Liver (tissue), 9 donors: ENCODE results near the gene ARNT2. TPM values are rescaled to one million over a fixed set of nuclear protein-coding genes. Genes with fewer than 3 reads are reported as not detected.

ENCODE experiments used
- DNase-seq: peaks from one replicate; pipeline ENCODE4 v3.0.0-alpha.2; 2017; ENCODE audit warnings: low spot score
- H3K27ac ChIP-seq, 2 donors: one replicate each; pipeline ENCODE4 v1.7.0; 2013; ENCODE audit warnings: inconsistent platforms in 2 of 2, low read length in 2 of 2, control low read depth in 1 of 2, low read depth in 1 of 2, mild to moderate bottlenecking in 1 of 2
- H3K27me3 ChIP-seq, 4 donors: one replicate each; pipeline versions ENCODE4 v1.6.1 to v1.7.0; 2013; ENCODE audit warnings: low read length in 3 of 4, inconsistent platforms in 1 of 4, mild to moderate bottlenecking in 1 of 4, moderate library complexity in 1 of 4; ENCODE audit not compliant: control insufficient read depth in 4 of 4, insufficient read depth in 4 of 4
- H3K36me3 ChIP-seq, 4 donors: one replicate each; pipeline versions ENCODE4 v1.6.1 to v1.7.0; 2013; ENCODE audit warnings: low read length in 3 of 4, mild to moderate bottlenecking in 3 of 4, low read depth in 1 of 4, moderate library complexity in 1 of 4; ENCODE audit not compliant: control insufficient read depth in 4 of 4, insufficient read depth in 3 of 4
- H3K4me1 ChIP-seq, 4 donors: one replicate each; pipeline versions ENCODE4 v1.6.1 to v1.7.0; 2013; ENCODE audit warnings: low read length in 3 of 4, mild to moderate bottlenecking in 3 of 4, moderate library complexity in 1 of 4; ENCODE audit not compliant: control insufficient read depth in 4 of 4, insufficient read depth in 4 of 4
- H3K4me3 ChIP-seq, 3 donors: one replicate each; pipeline versions ENCODE4 v1.6.1 to v1.7.0; 2013; ENCODE audit warnings: low read length in 3 of 3, control low read depth in 1 of 3, low read depth in 1 of 3, mild to moderate bottlenecking in 1 of 3
- H3K9ac ChIP-seq, 2 donors: one replicate each; pipeline ENCODE4 v1.7.0; 2013; ENCODE audit warnings: low read length in 2 of 2, mild to moderate bottlenecking in 2 of 2, moderate library complexity in 2 of 2, control low read depth in 1 of 2, low read depth in 1 of 2
- H3K9me3 ChIP-seq, 4 donors: one replicate each; pipeline versions ENCODE4 v1.6.1 to v1.7.0; 2013; ENCODE audit warnings: low read length in 3 of 4; ENCODE audit not compliant: control insufficient read depth in 4 of 4
- EGR1 ChIP-seq, 2 donors: IDR thresholded peaks; 2 replicates each; pipeline ENCODE4 v1.6.1; 2016 to 2018; ENCODE audit warnings: antibody characterized with exemption in 2 of 2, low read depth in 2 of 2
- FOXA1 ChIP-seq: IDR thresholded peaks from 2 replicates; pipeline ENCODE4 v1.6.1; 2016; ENCODE audit warnings: antibody characterized with exemption
- FOXA2 ChIP-seq: IDR thresholded peaks from 2 replicates; pipeline ENCODE4 v1.6.1; 2016; ENCODE audit warnings: antibody characterized with exemption
- GABPA ChIP-seq, 2 donors: IDR thresholded peaks in 1 of 2; conservative IDR thresholded peaks in 1 of 2; 2 replicates each; pipeline ENCODE4 v1.6.1; 2016; ENCODE audit warnings: antibody characterized with exemption in 2 of 2, mild to moderate bottlenecking in 1 of 2, moderate library complexity in 1 of 2
- HNF4A ChIP-seq, 2 donors: conservative IDR thresholded peaks; 2 replicates each; pipeline ENCODE4 v1.6.1; 2016; ENCODE audit warnings: antibody characterized with exemption in 2 of 2, mild to moderate bottlenecking in 2 of 2
- HNF4G ChIP-seq: IDR thresholded peaks from 2 replicates; pipeline ENCODE4 v1.6.1; 2016; ENCODE audit warnings: antibody characterized with exemption
- JUND ChIP-seq, 2 donors: IDR thresholded peaks; 2 replicates each; pipeline ENCODE4 v1.6.1; 2016; ENCODE audit warnings: antibody characterized with exemption in 2 of 2
- NR2F2 ChIP-seq: IDR thresholded peaks from 2 replicates; pipeline ENCODE4 v1.6.1; 2016; ENCODE audit warnings: antibody characterized with exemption
- RAD21 ChIP-seq, 2 donors: IDR thresholded peaks; 2 replicates each; pipeline ENCODE4 v1.6.1; 2016; ENCODE audit warnings: antibody characterized with exemption in 2 of 2, mild to moderate bottlenecking in 2 of 2
- RXRA ChIP-seq, 2 donors: IDR thresholded peaks; 2 replicates each; pipeline ENCODE4 v1.6.1; 2017 to 2018; ENCODE audit warnings: antibody characterized with exemption in 2 of 2, mild to moderate bottlenecking in 1 of 2
- SP1 ChIP-seq: IDR thresholded peaks from 2 replicates; pipeline ENCODE4 v1.6.1; 2018; ENCODE audit warnings: antibody characterized with exemption, mild to moderate bottlenecking
- TAF1 ChIP-seq: conservative IDR thresholded peaks from 2 replicates; pipeline ENCODE4 v1.6.1; 2016; ENCODE audit warnings: antibody characterized with exemption, mild to moderate bottlenecking
- YY1 ChIP-seq: IDR thresholded peaks from 2 replicates; pipeline ENCODE4 v1.6.1; 2016; ENCODE audit warnings: antibody characterized with exemption, mild to moderate bottlenecking
- WGBS: extraction: QIAGEN DNeasy Blood & Tissue Kit; methylation state at CpG from one replicate; pipeline ENCODE4 v1.1.7; 2013; 5-methylcytosine and 5-hydroxymethylcytosine counted together
- polyA plus RNA-seq, 2 donors: library from polyadenylated mRNA; stranded (reverse) in 1 of 2; unstranded in 1 of 2; fragments of 200-250 nt in 1 of 2; fragments of >200 nt in 1 of 2; fragmentation: Nextera tagmentation in 1 of 2; extraction: Ambion mirVana in 1 of 2; gene quantifications; one replicate each; pipeline versions ENCODE4 v1.2.1 to v1.2.3, GENCODE V29; 2013 to 2015
- total RNA-seq, 2 donors: library from RNA; depleted of rRNA; stranded (reverse); fragments of >200 nt; gene quantifications; one replicate each; pipeline ENCODE4 v1.2.3, GENCODE V29; 2014
- TF ChIP-seq, protein P1 (sequence below): IDR thresholded peaks from 2 replicates; pipeline ENCODE4 v1.6.1; 2016; ENCODE audit warnings: antibody characterized with exemption
- TF ChIP-seq, protein P2 (sequence below): IDR thresholded peaks from 2 replicates; pipeline ENCODE4 v1.6.1; 2016; ENCODE audit warnings: antibody characterized with exemption, mild to moderate bottlenecking
- TF ChIP-seq, protein P3 (sequence below): IDR thresholded peaks from 2 replicates; pipeline ENCODE4 v1.6.1; 2016; ENCODE audit warnings: antibody characterized with exemption
- TF ChIP-seq, protein P4 (sequence below): IDR thresholded peaks from 2 replicates; pipeline ENCODE4 v1.6.1; 2016; ENCODE audit warnings: antibody characterized with exemption
- donor health status: healthy.
- donor health status: healthy.
- donor health status: healthy.
- donor health status: healthy.
- donor health status: healthy.

ARNT2 gene
- total and polyA plus RNA-seq, 4 donors, result 0.17 to 0.92 (median 0.54) TPM

DNA sequence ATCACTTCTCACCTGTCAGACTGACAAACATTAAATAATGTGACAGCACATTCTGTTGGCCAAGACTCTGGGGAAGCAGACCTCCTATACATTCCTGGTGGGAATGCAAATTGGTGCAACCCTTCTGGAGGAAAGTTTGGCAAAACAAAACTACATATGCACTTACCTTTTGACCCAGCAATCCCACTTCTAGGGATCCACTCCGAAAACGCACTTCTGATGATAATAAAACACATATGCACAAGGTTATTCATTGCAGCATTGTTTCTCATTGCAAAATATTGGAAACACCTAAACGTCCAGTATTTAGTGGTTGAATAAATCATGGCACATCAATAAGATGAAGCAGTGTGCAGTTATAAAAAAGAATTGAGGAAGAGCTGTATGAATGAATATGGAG lies 145.5 kb downstream of the ARNT2 start:
- no peak overlapping the region for H3K27ac ChIP-seq
- DNase-seq, result no peak
- H3K36me3 ChIP-seq, result no peaks in the 10 kb centered on the region
- H3K27me3 ChIP-seq, result peaks cover 0 to 15% (median under 1%) of the 10 kb centered on the region in 4 donors
- H3K9ac ChIP-seq, result no peak overlapping the region
- no peak for TF ChIP-seq JUND (IDR thresholded peaks at IDR 0.05)
- no peak for TF ChIP-seq HNF4G
- TF ChIP-seq, protein P1, sequence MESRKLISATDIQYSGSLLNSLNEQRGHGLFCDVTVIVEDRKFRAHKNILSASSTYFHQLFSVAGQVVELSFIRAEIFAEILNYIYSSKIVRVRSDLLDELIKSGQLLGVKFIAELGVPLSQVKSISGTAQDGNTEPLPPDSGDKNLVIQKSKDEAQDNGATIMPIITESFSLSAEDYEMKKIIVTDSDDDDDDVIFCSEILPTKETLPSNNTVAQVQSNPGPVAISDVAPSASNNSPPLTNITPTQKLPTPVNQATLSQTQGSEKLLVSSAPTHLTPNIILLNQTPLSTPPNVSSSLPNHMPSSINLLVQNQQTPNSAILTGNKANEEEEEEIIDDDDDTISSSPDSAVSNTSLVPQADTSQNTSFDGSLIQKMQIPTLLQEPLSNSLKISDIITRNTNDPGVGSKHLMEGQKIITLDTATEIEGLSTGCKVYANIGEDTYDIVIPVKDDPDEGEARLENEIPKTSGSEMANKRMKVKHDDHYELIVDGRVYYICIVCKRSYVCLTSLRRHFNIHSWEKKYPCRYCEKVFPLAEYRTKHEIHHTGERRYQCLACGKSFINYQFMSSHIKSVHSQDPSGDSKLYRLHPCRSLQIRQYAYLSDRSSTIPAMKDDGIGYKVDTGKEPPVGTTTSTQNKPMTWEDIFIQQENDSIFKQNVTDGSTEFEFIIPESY, result no peak
- TF ChIP-seq FOXA1, result no peak
- TF ChIP-seq RXRA (IDR thresholded peaks at IDR 0.05), result no peak
- no peak for TF ChIP-seq YY1
- TF ChIP-seq, protein P2, sequence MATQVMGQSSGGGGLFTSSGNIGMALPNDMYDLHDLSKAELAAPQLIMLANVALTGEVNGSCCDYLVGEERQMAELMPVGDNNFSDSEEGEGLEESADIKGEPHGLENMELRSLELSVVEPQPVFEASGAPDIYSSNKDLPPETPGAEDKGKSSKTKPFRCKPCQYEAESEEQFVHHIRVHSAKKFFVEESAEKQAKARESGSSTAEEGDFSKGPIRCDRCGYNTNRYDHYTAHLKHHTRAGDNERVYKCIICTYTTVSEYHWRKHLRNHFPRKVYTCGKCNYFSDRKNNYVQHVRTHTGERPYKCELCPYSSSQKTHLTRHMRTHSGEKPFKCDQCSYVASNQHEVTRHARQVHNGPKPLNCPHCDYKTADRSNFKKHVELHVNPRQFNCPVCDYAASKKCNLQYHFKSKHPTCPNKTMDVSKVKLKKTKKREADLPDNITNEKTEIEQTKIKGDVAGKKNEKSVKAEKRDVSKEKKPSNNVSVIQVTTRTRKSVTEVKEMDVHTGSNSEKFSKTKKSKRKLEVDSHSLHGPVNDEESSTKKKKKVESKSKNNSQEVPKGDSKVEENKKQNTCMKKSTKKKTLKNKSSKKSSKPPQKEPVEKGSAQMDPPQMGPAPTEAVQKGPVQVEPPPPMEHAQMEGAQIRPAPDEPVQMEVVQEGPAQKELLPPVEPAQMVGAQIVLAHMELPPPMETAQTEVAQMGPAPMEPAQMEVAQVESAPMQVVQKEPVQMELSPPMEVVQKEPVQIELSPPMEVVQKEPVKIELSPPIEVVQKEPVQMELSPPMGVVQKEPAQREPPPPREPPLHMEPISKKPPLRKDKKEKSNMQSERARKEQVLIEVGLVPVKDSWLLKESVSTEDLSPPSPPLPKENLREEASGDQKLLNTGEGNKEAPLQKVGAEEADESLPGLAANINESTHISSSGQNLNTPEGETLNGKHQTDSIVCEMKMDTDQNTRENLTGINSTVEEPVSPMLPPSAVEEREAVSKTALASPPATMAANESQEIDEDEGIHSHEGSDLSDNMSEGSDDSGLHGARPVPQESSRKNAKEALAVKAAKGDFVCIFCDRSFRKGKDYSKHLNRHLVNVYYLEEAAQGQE, result no peak
- TF ChIP-seq EGR1 (IDR thresholded peaks at IDR 0.05; ENCODE audit: low read depth in 2 of 2), result no peak
- no peak for TF ChIP-seq TAF1
- no peak for TF ChIP-seq SP1
- TF ChIP-seq GABPA (IDR thresholded peaks at IDR 0.05 in 1 of 2, conservative IDR thresholded peaks at IDR 0.05 in 1 of 2), result no peak
- no peak for TF ChIP-seq FOXA2
- TF ChIP-seq RAD21 (IDR thresholded peaks at IDR 0.05), result no peak
- TF ChIP-seq, protein P3, sequence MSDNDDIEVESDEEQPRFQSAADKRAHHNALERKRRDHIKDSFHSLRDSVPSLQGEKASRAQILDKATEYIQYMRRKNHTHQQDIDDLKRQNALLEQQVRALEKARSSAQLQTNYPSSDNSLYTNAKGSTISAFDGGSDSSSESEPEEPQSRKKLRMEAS, result no peak
- no peak for TF ChIP-seq NR2F2
- TF ChIP-seq HNF4A (conservative IDR thresholded peaks at IDR 0.05), result no peak
- TF ChIP-seq, protein P4, sequence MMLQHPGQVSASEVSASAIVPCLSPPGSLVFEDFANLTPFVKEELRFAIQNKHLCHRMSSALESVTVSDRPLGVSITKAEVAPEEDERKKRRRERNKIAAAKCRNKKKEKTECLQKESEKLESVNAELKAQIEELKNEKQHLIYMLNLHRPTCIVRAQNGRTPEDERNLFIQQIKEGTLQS, result no peak
- H3K9me3 ChIP-seq, result peaks cover 0 to 2% (median 0%) of the 10 kb centered on the region in 4 donors
- 70% methylated on average over 3 of the region's 3 CpGs for WGBS
- H3K4me3 ChIP-seq, result no peak overlapping the region
- H3K4me1 ChIP-seq, result no peaks in the 10 kb centered on the region

DNA sequence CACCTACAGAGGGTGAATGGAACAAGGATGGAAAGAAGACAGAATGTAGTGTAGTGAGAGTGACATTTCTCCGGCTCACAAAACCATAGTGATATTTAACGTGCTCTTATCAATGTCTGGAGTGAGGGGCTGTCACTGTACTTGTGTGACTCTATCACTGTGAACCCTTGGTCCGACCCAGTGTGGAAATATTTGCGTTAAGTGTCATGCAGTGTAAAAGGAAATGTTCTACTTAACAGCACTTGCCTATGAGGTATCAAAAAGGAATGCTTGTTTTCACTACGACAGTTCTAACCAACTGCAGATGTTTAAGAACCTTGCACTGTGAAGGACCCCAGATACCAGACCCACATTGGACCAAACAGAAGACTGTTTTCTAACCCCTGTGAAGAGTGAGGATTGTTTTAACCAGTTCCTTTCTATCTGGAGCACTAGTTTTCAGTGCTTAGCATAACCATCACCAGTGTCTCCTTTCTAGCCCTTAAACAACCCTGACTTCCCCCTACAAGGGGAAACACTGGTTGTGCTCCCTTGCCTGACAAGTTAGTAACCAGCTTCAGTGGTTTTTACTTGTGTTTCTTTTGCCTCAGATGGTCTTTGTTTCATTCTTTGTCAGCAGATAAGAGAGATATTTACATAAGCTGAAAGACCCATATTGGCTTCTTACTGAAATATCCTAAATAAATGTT lies 146.2 kb downstream of the ARNT2 start:
- peaks cover 0 to 12% (median 0%) of the 10 kb centered on the region in 4 donors for H3K27me3 ChIP-seq
- no peak overlapping the region for H3K27ac ChIP-seq
- H3K9ac ChIP-seq, result no peak overlapping the region
- H3K4me1 ChIP-seq, result no peaks in the 10 kb centered on the region
- no peaks in the 10 kb centered on the region for H3K36me3 ChIP-seq
- 60% methylated on average over 5 of the region's 5 CpGs for WGBS
- no peak for DNase-seq
- no peak for TF ChIP-seq FOXA2
- TF ChIP-seq RAD21 (IDR thresholded peaks at IDR 0.05), result no peak
- TF ChIP-seq, protein P1, result no peak
- TF ChIP-seq HNF4A (conservative IDR thresholded peaks at IDR 0.05), result no peak
- no peak for TF ChIP-seq HNF4G
- no peak for TF ChIP-seq GABPA (IDR thresholded peaks at IDR 0.05 in 1 of 2, conservative IDR thresholded peaks at IDR 0.05 in 1 of 2)
- TF ChIP-seq, protein P3, result no peak
- TF ChIP-seq JUND (IDR thresholded peaks at IDR 0.05), result no peak
- no peak for TF ChIP-seq RXRA (IDR thresholded peaks at IDR 0.05)
- TF ChIP-seq SP1, result no peak
- TF ChIP-seq, protein P4, result no peak
- TF ChIP-seq TAF1, result no peak
- no peak for TF ChIP-seq EGR1 (IDR thresholded peaks at IDR 0.05; ENCODE audit: low read depth in 2 of 2)
- no peak overlapping the region for H3K4me3 ChIP-seq
- peaks cover 0 to 2% (median 0%) of the 10 kb centered on the region in 4 donors for H3K9me3 ChIP-seq
